ENCODE results near the gene PLRG1.

PLRG1 gene

GRCh38 chr4:154529728-154530519, 20.3 kb downstream of the PLRG1 start:
- TF ChIP-seq, protein P1, sequence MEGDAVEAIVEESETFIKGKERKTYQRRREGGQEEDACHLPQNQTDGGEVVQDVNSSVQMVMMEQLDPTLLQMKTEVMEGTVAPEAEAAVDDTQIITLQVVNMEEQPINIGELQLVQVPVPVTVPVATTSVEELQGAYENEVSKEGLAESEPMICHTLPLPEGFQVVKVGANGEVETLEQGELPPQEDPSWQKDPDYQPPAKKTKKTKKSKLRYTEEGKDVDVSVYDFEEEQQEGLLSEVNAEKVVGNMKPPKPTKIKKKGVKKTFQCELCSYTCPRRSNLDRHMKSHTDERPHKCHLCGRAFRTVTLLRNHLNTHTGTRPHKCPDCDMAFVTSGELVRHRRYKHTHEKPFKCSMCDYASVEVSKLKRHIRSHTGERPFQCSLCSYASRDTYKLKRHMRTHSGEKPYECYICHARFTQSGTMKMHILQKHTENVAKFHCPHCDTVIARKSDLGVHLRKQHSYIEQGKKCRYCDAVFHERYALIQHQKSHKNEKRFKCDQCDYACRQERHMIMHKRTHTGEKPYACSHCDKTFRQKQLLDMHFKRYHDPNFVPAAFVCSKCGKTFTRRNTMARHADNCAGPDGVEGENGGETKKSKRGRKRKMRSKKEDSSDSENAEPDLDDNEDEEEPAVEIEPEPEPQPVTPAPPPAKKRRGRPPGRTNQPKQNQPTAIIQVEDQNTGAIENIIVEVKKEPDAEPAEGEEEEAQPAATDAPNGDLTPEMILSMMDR (IDR thresholded peaks at IDR 0.05; ENCODE audit: low read depth, low read length, poor library complexity, severe bottlenecking): no peak
- no peak for TF ChIP-seq EZH2phosphoT487 (IDR thresholded peaks at IDR 0.05; ENCODE audit: borderline replicate concordance, low read length)
- no peak overlapping the region for H3K27ac ChIP-seq (ENCODE audit: low read depth, low read length)

DNA sequence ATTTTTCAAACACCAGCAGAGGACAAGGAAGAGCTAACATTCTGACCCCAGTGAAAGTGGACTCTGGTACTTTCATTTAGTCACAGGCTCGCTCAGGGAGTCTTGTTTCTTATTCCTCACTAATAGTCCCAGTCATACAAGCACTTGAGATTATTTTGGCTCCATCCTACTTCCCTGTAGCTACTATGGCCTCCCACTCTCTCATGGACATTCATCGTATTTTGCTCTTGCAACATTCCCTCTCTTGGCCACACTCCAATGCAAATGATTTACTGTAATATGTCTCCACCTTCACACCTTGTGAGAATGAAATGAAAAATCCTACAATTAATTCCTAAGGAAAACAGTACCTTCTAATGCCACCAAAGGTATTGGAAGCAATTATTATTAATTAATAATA, 21.3 kb downstream of the PLRG1 start:
- Histone ChIP-seq H3K4me2 (ENCODE audit: low read length) (no peak overlapping the region), H3F3A (ENCODE audit: control insufficient read depth, insufficient read depth) (no peaks in the 10 kb centered on the region), H3K9me3 (ENCODE audit: control insufficient read depth, insufficient read depth, low read length) (no peaks in the 10 kb centered on the region), H3K27ac (ENCODE audit: low read depth, low read length) (no peak overlapping the region), H4K20me1 (ENCODE audit: control insufficient read depth, insufficient read depth, low read depth, low read length) (no peaks in the 10 kb centered on the region), H3K4me1 (ENCODE audit: control insufficient read depth, low read length) (peaks cover 22% of the 10 kb centered on the region), H3K36me3 (ENCODE audit: control insufficient read depth, low read length) (no peaks in the 10 kb centered on the region), H3K27me3 (ENCODE audit: control insufficient read depth, low read length) (no peaks in the 10 kb centered on the region), H3K9me2 (replicated peaks; ENCODE audit: control insufficient read depth, low read length) (no peaks in the 10 kb centered on the region), H3K4me3 (ENCODE audit: low read length) (no peak overlapping the region), H3K79me2 (ENCODE audit: control insufficient read depth, low read length) (no peaks in the 10 kb centered on the region)
- TF ChIP-seq, protein P1 (IDR thresholded peaks at IDR 0.05; ENCODE audit: low read depth, low read length, poor library complexity, severe bottlenecking): no peak
- no peak for TF ChIP-seq EZH2phosphoT487 (IDR thresholded peaks at IDR 0.05; ENCODE audit: borderline replicate concordance, low read length)

More at GRCh38 chr4:154529728-154530519, 20.3 kb downstream of the PLRG1 start:
- Histone ChIP-seq H3K79me2 (ENCODE audit: control insufficient read depth, low read length) (no peaks in the 10 kb centered on the region), H3F3A (ENCODE audit: control insufficient read depth, insufficient read depth) (0 out of 2 replicates have a peak, but pooled peaks cover under 1% of the 10 kb centered on the region), H3K27me3 (ENCODE audit: control insufficient read depth, low read length) (no peaks in the 10 kb centered on the region), H3K9me2 (replicated peaks; ENCODE audit: control insufficient read depth, low read length) (no peaks in the 10 kb centered on the region), H3K4me2 (ENCODE audit: low read length) (no peak overlapping the region), H3K4me1 (ENCODE audit: control insufficient read depth, low read length) (peaks cover 22% of the 10 kb centered on the region), H4K20me1 (ENCODE audit: control insufficient read depth, insufficient read depth, low read depth, low read length) (no peaks in the 10 kb centered on the region), H3K9me3 (ENCODE audit: control insufficient read depth, insufficient read depth, low read length) (no peaks in the 10 kb centered on the region), H3K36me3 (ENCODE audit: control insufficient read depth, low read length) (no peaks in the 10 kb centered on the region), H3K4me3 (ENCODE audit: low read length) (no peak overlapping the region)

- Histone ChIP-seq H3K9me2 (replicated peaks; ENCODE audit: control insufficient read depth, low read length) (no peaks in the 10 kb centered on the region), H3K4me1 (ENCODE audit: control insufficient read depth, low read length) (peaks cover 22% of the 10 kb centered on the region), H3K36me3 (ENCODE audit: control insufficient read depth, low read length) (no peaks in the 10 kb centered on the region), H3K4me2 (ENCODE audit: low read length) (peak overlapping the region; percentile 33), H3K79me2 (ENCODE audit: control insufficient read depth, low read length) (no peaks in the 10 kb centered on the region), H3K27ac (ENCODE audit: low read depth, low read length) (no peak overlapping the region), H3K9me3 (ENCODE audit: control insufficient read depth, insufficient read depth, low read length) (no peaks in the 10 kb centered on the region), H3K27me3 (ENCODE audit: control insufficient read depth, low read length) (no peaks in the 10 kb centered on the region), H4K20me1 (ENCODE audit: control insufficient read depth, insufficient read depth, low read depth, low read length) (no peaks in the 10 kb centered on the region), H3F3A (ENCODE audit: control insufficient read depth, insufficient read depth) (no peaks in the 10 kb centered on the region), H3K4me3 (ENCODE audit: low read length) (no peak overlapping the region)
- TF ChIP-seq, protein P1 (IDR thresholded peaks at IDR 0.05; ENCODE audit: low read depth, low read length, poor library complexity, severe bottlenecking): no peak
- no peak for TF ChIP-seq EZH2phosphoT487 (IDR thresholded peaks at IDR 0.05; ENCODE audit: borderline replicate concordance, low read length)
Observed at GRCh38 chr4:154527308-154527707, 22.9 kb downstream of the PLRG1 start.
